DND-41 (cell line): ENCODE results near the gene CACNA1S.

Source experiments
- ATAC-seq: fragments of 200-7000 bp; cut with Tn5 transposase; 3 replicates; pipeline ENCODE4 v1.9.1; 2021; ENCODE audit warnings: low read depth; ENCODE audit not compliant: insufficient read depth
- DNase-seq: peaks from one replicate; pipeline ENCODE4 v3.0.0-alpha.2; 2020
- H2AFZ ChIP-seq: 2 replicates; pipeline ENCODE4 v1.6.0; 2012; ENCODE audit warnings: low read depth, low read length
- H3K27ac ChIP-seq: 2 replicates; pipeline ENCODE4 v1.5.1; 2012; ENCODE audit warnings: low read length, inconsistent platforms
- H3K27me3 ChIP-seq: fragments of 200-600 bp; sonication (generic); 2 replicates; pipeline ENCODE4 v1.6.0; 2012; ENCODE audit warnings: low read length, mild to moderate bottlenecking, inconsistent platforms; ENCODE audit not compliant: insufficient read depth, poor library complexity
- H3K36me3 ChIP-seq: 2 replicates; pipeline ENCODE4 v1.5.1; 2012; ENCODE audit warnings: low read length, inconsistent platforms; ENCODE audit not compliant: insufficient read depth
- H3K4me1 ChIP-seq: 2 replicates; pipeline ENCODE4 v1.5.1; 2012; ENCODE audit warnings: mild to moderate bottlenecking, low read length; ENCODE audit not compliant: insufficient read depth
- H3K4me2 ChIP-seq: 2 replicates; pipeline ENCODE4 v1.6.0; 2012; ENCODE audit warnings: mild to moderate bottlenecking, moderate library complexity, low read length, inconsistent platforms; ENCODE audit not compliant: insufficient read depth
- H3K4me3 ChIP-seq, 2 experiments: fragments of 200-600 bp in 1 of 2; shearing (Covaris generic) in 1 of 2; 2 replicates each; pipeline ENCODE4 v1.5.1; 2012 to 2016; ENCODE audit warnings: inconsistent platforms in 2 of 2, low read length in 2 of 2, mild to moderate bottlenecking in 2 of 2, low read depth in 1 of 2, moderate library complexity in 1 of 2
- H3K79me2 ChIP-seq: 2 replicates; pipeline ENCODE4 v1.6.0; 2012; ENCODE audit warnings: low read length, inconsistent platforms; ENCODE audit not compliant: insufficient read depth
- H3K9ac ChIP-seq: 2 replicates; pipeline ENCODE4 v1.6.0; 2012; ENCODE audit warnings: low read depth, mild to moderate bottlenecking, inconsistent platforms, low read length, moderate library complexity
- H3K9me3 ChIP-seq: 2 replicates; pipeline ENCODE4 v1.5.1; 2012; ENCODE audit warnings: low read length, moderate library complexity, mild to moderate bottlenecking, inconsistent platforms; ENCODE audit not compliant: insufficient read depth, severe bottlenecking
- H4K20me1 ChIP-seq: 2 replicates; pipeline ENCODE4 v1.6.0; 2012; ENCODE audit warnings: low read length; ENCODE audit not compliant: insufficient read depth
- CTCF ChIP-seq: IDR thresholded peaks from 2 replicates; pipeline ENCODE4 v1.5.1; 2012; ENCODE audit warnings: borderline replicate concordance, low read length, moderate library complexity, mild to moderate bottlenecking; ENCODE audit not compliant: poor library complexity, severe bottlenecking; ENCODE audit errors: extremely low read depth
- EZH2 ChIP-seq: IDR thresholded peaks from 3 replicates; pipeline ENCODE4 v1.6.1; 2012; ENCODE audit warnings: borderline replicate concordance, low read depth, mild to moderate bottlenecking, moderate library complexity, low read length, inconsistent platforms; ENCODE audit not compliant: severe bottlenecking

The CACNA1S gene

GRCh38 chr1:201044119-201044518 lies 68.1 kb downstream of the CACNA1S start:
- Histone ChIP-seq H2AFZ (no peak overlapping the region), H3K27me3 (no peaks in the 10 kb centered on the region), H4K20me1 (peaks cover 3% of the 10 kb centered on the region; the same call in 1 of the 2 replicates), H3K36me3 (no peaks in the 10 kb centered on the region), H3K9ac (no peak overlapping the region), H3K79me2 (no peaks in the 10 kb centered on the region), H3K4me3 (no peak overlapping the region), H3K4me2 (no peak overlapping the region), H3K4me1 (no peaks in the 10 kb centered on the region), H3K27ac (no peak overlapping the region), H3K9me3 (no peaks in the 10 kb centered on the region)
- ATAC-seq = no peak
- DNase-seq = no peak
- no peak for TF ChIP-seq CTCF
- no peak for TF ChIP-seq EZH2

- peak; percentile 95 for TF ChIP-seq CTCF
- TF ChIP-seq EZH2 = no peak
- H3K4me1 ChIP-seq = no peaks in the 10 kb centered on the region
- no peaks in the 10 kb centered on the region for H3K27me3 ChIP-seq
- H4K20me1 ChIP-seq = peaks cover 3% of the 10 kb centered on the region; the same call in 1 of the 2 replicates
- H3K36me3 ChIP-seq = no peaks in the 10 kb centered on the region
- H3K4me3 ChIP-seq = no peak overlapping the region
- peak; percentile 70 for DNase-seq
- H3K79me2 ChIP-seq = no peaks in the 10 kb centered on the region
- no peak overlapping the region for H3K4me2 ChIP-seq
- no peak overlapping the region for H3K27ac ChIP-seq
- no peak overlapping the region for H2AFZ ChIP-seq
- peak; percentile 93 for ATAC-seq
- no peaks in the 10 kb centered on the region for H3K9me3 ChIP-seq
- no peak overlapping the region for H3K9ac ChIP-seq
Measured at GRCh38 chr1:201042779-201043461, 69.3 kb downstream of the CACNA1S start.

GRCh38 chr1:201041011-201041410 lies 71.2 kb downstream of the CACNA1S start:
- Histone ChIP-seq H3K4me2 (no peak overlapping the region), H3K27ac (no peak overlapping the region), H3K4me1 (no peaks in the 10 kb centered on the region), H3K27me3 (no peaks in the 10 kb centered on the region), H3K36me3 (no peaks in the 10 kb centered on the region), H3K9me3 (no peaks in the 10 kb centered on the region), H3K9ac (no peak overlapping the region), H3K79me2 (no peaks in the 10 kb centered on the region), H4K20me1 (no peaks in the 10 kb centered on the region), H2AFZ (no peak overlapping the region), H3K4me3 (no peak overlapping the region)
- ATAC-seq = no peak
- TF ChIP-seq EZH2 = no peak
- no peak for TF ChIP-seq CTCF
- DNase-seq = no peak
